K562 (cell line): ENCODE data around the gene YBX2. TPM values are rescaled to one million over a fixed set of nuclear protein-coding genes. Genes with fewer than 3 reads are reported as not detected.

Experiments used
- ATAC-seq: fragments of 200-7000 bp; cut with Tn5 transposase; 3 replicates; pipeline ENCODE4 v1.9.1; 2020; ENCODE audit warnings: moderate library complexity
- BruUV-seq: library from RNA; stranded (reverse); fragments of 400-500 nt; replicated peaks from 2 replicates; lab custom pipeline; 2021; lab: Mats Ljungman, UMichigan
- CTCF ChIA-PET: fragments of 300-600 bp; formaldehyde crosslinking; extraction: SDS; loops from one replicate; lab custom pipeline; 2021; ENCODE audit warnings: low intra/inter-chr PET ratio; lab: Yijun Ruan, JAX
- POLR2A ChIA-PET: fragments of 300-600, 350-650 bp; sonication (Branson Sonifier 250); formaldehyde crosslinking; extraction: SDS; loops from one replicate; lab custom pipeline; 2021; ENCODE audit warnings: antibody characterized with exemption, inconsistent platforms; lab: Yijun Ruan, JAX
- DNase-seq, 4 experiments: peaks; one replicate each; pipeline versions ENCODE4 v3.0.0 to v3.0.0-alpha.2; 2011 to 2018; ENCODE audit warnings: low spot score in 3 of 4, mixed read lengths in 3 of 4; ENCODE audit errors: extremely low read depth in 1 of 4
- FAIRE-seq: peaks from 2 replicates; lab custom pipeline; 2011; peaks lifted over from hg19 to GRCh38; lab: Jason Lieb, UNC
- H2AFZ ChIP-seq: 2 replicates; pipeline ENCODE4 v1.6.0; 2011; ENCODE audit warnings: low read depth, low read length, control low read depth, inconsistent platforms
- H3K27ac ChIP-seq: fragments of 200-600 bp; 3 replicates; pipeline ENCODE4 v1.8.0; 2011; ENCODE audit warnings: low read depth, mild to moderate bottlenecking, control low read depth, inconsistent platforms, low read length, moderate library complexity, mixed read lengths; ENCODE audit errors: extremely low read depth
- H3K27me3 ChIP-seq, 2 experiments: fragments of 300-600 bp in 1 of 2; 2 replicates in 1 of 2; 3 replicates in 1 of 2; pipeline versions ENCODE4 v1.6.0 to v1.8.0; 2011; ENCODE audit warnings: inconsistent platforms in 2 of 2, low read length in 2 of 2, mild to moderate bottlenecking in 1 of 2, mixed read lengths in 1 of 2, moderate library complexity in 1 of 2; ENCODE audit not compliant: control insufficient read depth in 2 of 2, insufficient read depth in 2 of 2
- H3K36me3 ChIP-seq: fragments of 300-600 bp; 3 replicates; pipeline ENCODE4 v1.8.0; 2011; ENCODE audit warnings: mild to moderate bottlenecking, low read length, inconsistent platforms; ENCODE audit not compliant: control insufficient read depth, insufficient read depth
- H3K4me1 ChIP-seq, 2 experiments: fragments of 200-600 bp in 1 of 2; replicated peaks in 1 of 2; 2 replicates in 1 of 2; 3 replicates in 1 of 2; pipeline versions ENCODE4 v1.5.1 to v1.8.0; 2011; ENCODE audit warnings: inconsistent platforms in 2 of 2, low read length in 2 of 2, mild to moderate bottlenecking in 1 of 2, mixed read lengths in 1 of 2, moderate library complexity in 1 of 2; ENCODE audit not compliant: control insufficient read depth in 2 of 2, insufficient read depth in 2 of 2
- H3K4me2 ChIP-seq: 2 replicates; pipeline ENCODE4 v1.6.1; 2011; ENCODE audit warnings: low read length, control low read depth, inconsistent platforms, mixed read lengths; ENCODE audit not compliant: insufficient read depth
- H3K4me3 ChIP-seq: fragments of 200-600 bp; sonication (generic), shearing (Covaris generic); 2 replicates; pipeline ENCODE4 v1.5.1; 2016; ENCODE audit warnings: control low read depth, inconsistent platforms
- H3K79me2 ChIP-seq: fragments of 200-600 bp; 3 replicates; pipeline ENCODE4 v1.8.0; 2011; ENCODE audit warnings: low read length, inconsistent platforms; ENCODE audit not compliant: control insufficient read depth, insufficient read depth
- H3K9ac ChIP-seq, 2 experiments: 2 replicates each; pipeline versions ENCODE4 v1.6.0 to v1.6.1; 2011; ENCODE audit warnings: low read depth in 2 of 2, low read length in 2 of 2, control low read depth in 1 of 2, inconsistent platforms in 1 of 2, mild to moderate bottlenecking in 1 of 2, mixed read lengths in 1 of 2; ENCODE audit not compliant: insufficient read depth in 1 of 2
- H3K9me1 ChIP-seq: one replicate; pipeline ENCODE4 v1.6.0; 2011; ENCODE audit warnings: inconsistent platforms, mild to moderate bottlenecking, low read length, moderate library complexity; ENCODE audit not compliant: control insufficient read depth, insufficient read depth
- H3K9me3 ChIP-seq: replicated peaks from 2 replicates; pipeline ENCODE4 v1.5.1; 2011; ENCODE audit warnings: low read depth, low read length, inconsistent platforms; ENCODE audit not compliant: control insufficient read depth, insufficient read depth
- H4K20me1 ChIP-seq: replicated peaks from 2 replicates; pipeline ENCODE4 v1.6.1; 2011; ENCODE audit warnings: low read length, inconsistent platforms, mixed read lengths; ENCODE audit not compliant: control insufficient read depth, insufficient read depth
- RAD21 ChIP-seq, 2 experiments: fragments of 250-450 bp in 1 of 2; fragments of 450-650 bp in 1 of 2; sonication (Bioruptor Pico) in 1 of 2; formaldehyde crosslinking in 1 of 2; IDR thresholded peaks in 1 of 2; conservative IDR thresholded peaks in 1 of 2; 2 replicates each; pipeline versions ENCODE4 v1.4.0 to v1.8.0; 2020 to 2022; ENCODE audit warnings: mild to moderate bottlenecking in 2 of 2, moderate library complexity in 1 of 2
- SIN3A ChIP-seq, 2 experiments: fragments of 150-350 bp in 1 of 2; IDR thresholded peaks; 2 replicates each; pipeline ENCODE4 v1.6.1; 2011 to 2016; ENCODE audit warnings: borderline replicate concordance in 2 of 2, low read depth in 2 of 2, low read length in 2 of 2, mild to moderate bottlenecking in 2 of 2, moderate library complexity in 2 of 2; ENCODE audit not compliant: control insufficient read depth in 1 of 2
- SREBF1 ChIP-seq: fragments of 150-350 bp; IDR thresholded peaks from 2 replicates; pipeline ENCODE4 v1.6.1; 2014; ENCODE audit warnings: antibody characterized with exemption, low read depth, low read length, borderline replicate concordance
- ZBTB1 ChIP-seq: sonication (generic); formaldehyde crosslinking; IDR thresholded peaks from 2 replicates; pipeline ENCODE4 v1.8.1; 2023; ENCODE audit warnings: missing genetic modification reagents, low read depth, mild to moderate bottlenecking, borderline replicate concordance
- ZNF197 ChIP-seq: fragments of 200-800 bp; sonication (Bioruptor generic); IDR thresholded peaks from 2 replicates; pipeline ENCODE4 v1.6.1; 2016; ENCODE audit warnings: low read depth, missing genetic modification characterization, missing compliant biosample characterization
- WGBS: fragments of 100-300 bp; shearing (Covaris generic); methylation state at CpG from one replicate; pipeline ENCODE4 v1.1.6; 2016; ENCODE audit warnings: low coverage, mixed read lengths; ENCODE audit not compliant: insufficient coverage; ENCODE audit errors: missing lambda C conversion rate; 5-methylcytosine and 5-hydroxymethylcytosine counted together
- in situ Hi-C: fragments of 300-500 bp; cut with MboI; formaldehyde crosslinking; loops from 4 replicates; pipeline ENCODE4 v1.15.0; 2018; ENCODE audit warnings: inconsistent platforms, mixed read lengths
- intact Hi-C: fragments of 100-400 bp; cut with micrococcal nuclease; formaldehyde crosslinking; loops from 2 replicates; pipeline ENCODE4 v1.14.2; 2022
- polyA plus RNA-seq, 8 experiments: library from polyadenylated mRNA; depleted of rRNA in 4 of 8; stranded (reverse) in 5 of 8; unstranded in 3 of 8; fragments of >200 nt; fragmentation: Nextera tagmentation in 2 of 8; fragmentation: Illumina TruSeq in 1 of 8; extraction: Ambion mirVana in 2 of 8; extraction: Trizol in 1 of 8; gene quantifications; 2 replicates each; pipeline versions ENCODE4 v1.2.1 to v1.2.3, GENCODE V29; 2011 to 2014; ENCODE audit warnings: inconsistent platforms in 1 of 8, missing spikeins in 1 of 8
- total RNA-seq, 7 experiments: library from RNA; depleted of rRNA in 6 of 7; stranded (reverse); fragments of >200 nt in 6 of 7; fragmentation: Illumina TruSeq in 2 of 7; extraction: Trizol in 2 of 7; gene quantifications; 2 replicates each; pipeline versions ENCODE4 v1.2.1 to v1.2.3, GENCODE V29; 2011 to 2021; ENCODE audit warnings: low replicate concordance in 1 of 7

Gene YBX2
- total and polyA plus RNA-seq, 9 of the 15 experiments (the other 6 are each of a cell fraction or from before 2014, with no cell fraction given): 0.03 to 0.59 (median 0.27) TPM; not detected in 6

DNA sequence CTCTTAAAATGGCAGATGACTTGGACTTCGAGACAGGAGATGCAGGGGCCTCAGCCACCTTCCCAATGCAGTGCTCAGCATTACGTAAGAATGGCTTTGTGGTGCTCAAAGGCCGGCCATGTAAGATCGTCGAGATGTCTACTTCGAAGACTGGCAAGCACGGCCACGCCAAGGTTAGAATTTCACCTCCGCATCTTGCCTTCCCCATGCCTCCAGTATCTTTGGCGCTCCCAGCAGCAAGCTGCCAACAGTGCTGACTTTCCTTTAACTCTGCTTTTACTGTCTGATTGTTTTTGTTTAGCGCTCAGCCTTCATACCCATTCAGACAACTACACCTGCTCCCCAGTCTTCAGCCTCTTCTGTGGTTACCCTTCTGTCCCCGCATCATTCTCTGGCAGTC lies 15.2 kb upstream of the YBX2 start:
- Histone ChIP-seq H3K36me3 (peaks cover 58% of the 10 kb centered on the region), H3K79me2 (peaks cover 51% of the 10 kb centered on the region), H3K4me3 (peak overlapping the region; percentile 96; the same call in 1 of the 2 replicates), H3K9ac (peak overlapping the region; percentile 44 to 50; a peak in 3 of 4 replicates), H3K9me1 (peaks cover 11% of the 10 kb centered on the region), H2AFZ (no peak overlapping the region), H4K20me1 (peaks cover 40% of the 10 kb centered on the region), H3K27ac (peak overlapping the region; percentile 93), H3K27me3 (no peaks in the 10 kb centered on the region), H3K4me2 (peak overlapping the region; percentile 97), H3K4me1 (peaks cover 23 to 25% of the 10 kb centered on the region in 2 experiments), H3K9me3 (no peaks in the 10 kb centered on the region)
- intact Hi-C loops (no loop called here), in situ Hi-C loops (no loop called here)
- DNase-seq (no peak), ATAC-seq (no peak), FAIRE-seq (no peak)
- 40% methylated on average over 12 of the region's 12 CpGs for whole genome bisulfite sequencing
- ChIA-PET POLR2A (interaction anchor here (0.6 to 1.6 kb wide), 4 partner anchors 23 to 67 kb away, joined by 3 to 5 read pairs (median 3); no protein-coding TSS in a partner anchor), CTCF (no interaction called here)
- no TSS peak for BruUV-seq
- TF ChIP-seq RAD21 (CRISPR knock-in tag; conservative IDR thresholded peaks at IDR 0.05 in 1 of 2, IDR thresholded peaks at IDR 0.05 in 1 of 2) (no peak), ZNF197 (CRISPR knock-in tag) (no peak), SIN3A (IDR thresholded peaks at IDR 0.05; ENCODE audit: borderline replicate concordance in 2 of 2, control insufficient read depth in 1 of 2, low read depth in 2 of 2, low read length in 2 of 2) (0 out of 4 replicates have a peak, but pooled peaks of 1 of the 2 experiments have one; percentile 10), SREBF1 (no peak), ZBTB1 (CRISPR knock-in tag) (no peak)
